HG02884 (cell line): ENCODE data around the gene OTOP2.

Experiments used
- ATAC-seq: cut with Tn5 transposase; IDR thresholded peaks from one replicate; pipeline ENCODE4 v1.9.1; 2021; ENCODE audit warnings: mild to moderate bottlenecking, moderate library complexity; ENCODE audit not compliant: unreplicated experiment

The OTOP2 gene

DNA sequence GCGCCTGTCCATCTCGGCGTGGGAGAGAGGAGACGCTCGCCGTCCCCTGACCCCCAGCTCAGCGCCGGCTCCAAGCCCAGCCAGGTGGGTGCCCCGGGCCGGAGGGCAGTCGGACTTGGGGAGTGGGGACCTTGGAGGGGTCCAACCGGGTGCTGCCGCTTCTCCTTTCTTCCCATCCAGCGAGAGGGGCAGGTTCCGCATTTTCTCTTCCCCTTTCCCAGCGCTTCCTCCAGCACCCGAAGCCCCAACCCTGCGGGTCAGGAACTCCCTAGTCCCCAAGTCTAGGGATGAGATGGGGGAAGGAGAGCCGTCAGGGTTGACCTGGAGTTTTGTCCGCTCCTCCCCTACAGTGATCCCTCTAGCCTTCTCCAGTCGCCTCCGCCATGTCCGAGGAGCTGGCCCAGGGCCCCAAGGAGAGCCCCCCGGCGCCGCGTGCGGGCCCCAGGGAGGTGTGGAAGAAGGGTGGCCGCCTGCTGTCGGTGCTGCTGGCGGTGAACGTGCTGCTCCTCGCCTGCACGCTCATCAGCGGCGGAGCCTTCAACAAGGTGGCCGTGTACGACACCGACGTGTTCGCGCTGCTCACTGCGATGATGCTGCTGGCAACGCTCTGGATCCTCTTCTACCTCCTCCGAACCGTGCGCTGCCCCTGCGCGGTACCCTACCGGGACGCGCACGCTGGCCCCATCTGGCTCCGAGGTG is at the start of gene OTOP2:
Gene OTOP2 (plus strand): TSS at position 24 of the 699 bp plus-strand sequence. CDS start 360 bp downstream, at position 384.
- ATAC-seq, result no peak

DNA sequence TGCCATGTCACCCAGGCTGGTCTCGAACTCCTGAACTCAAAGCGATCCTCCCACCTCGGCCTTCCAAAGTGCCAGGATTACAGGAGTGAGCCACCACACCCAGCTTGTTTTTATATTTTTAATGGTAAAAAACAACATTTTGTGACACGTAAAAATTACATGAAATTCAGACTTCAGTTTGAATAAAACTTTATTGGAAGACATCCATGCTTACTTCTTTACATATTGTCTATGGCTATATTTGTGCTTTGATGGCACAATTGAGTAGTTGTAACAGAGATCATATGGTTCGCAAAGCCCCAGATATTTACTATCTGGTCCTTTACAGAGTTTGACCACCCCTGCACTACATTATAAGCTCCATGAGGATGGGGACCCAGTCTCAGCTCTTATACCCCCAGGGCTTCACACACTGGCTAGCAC is 49.4 kb upstream of the OTOP2 start:
- ATAC-seq, result no peak

GRCh38 chr17:74875155-74875976 is 48.7 kb upstream of the OTOP2 start:
- ATAC-seq, result no peak

DNA sequence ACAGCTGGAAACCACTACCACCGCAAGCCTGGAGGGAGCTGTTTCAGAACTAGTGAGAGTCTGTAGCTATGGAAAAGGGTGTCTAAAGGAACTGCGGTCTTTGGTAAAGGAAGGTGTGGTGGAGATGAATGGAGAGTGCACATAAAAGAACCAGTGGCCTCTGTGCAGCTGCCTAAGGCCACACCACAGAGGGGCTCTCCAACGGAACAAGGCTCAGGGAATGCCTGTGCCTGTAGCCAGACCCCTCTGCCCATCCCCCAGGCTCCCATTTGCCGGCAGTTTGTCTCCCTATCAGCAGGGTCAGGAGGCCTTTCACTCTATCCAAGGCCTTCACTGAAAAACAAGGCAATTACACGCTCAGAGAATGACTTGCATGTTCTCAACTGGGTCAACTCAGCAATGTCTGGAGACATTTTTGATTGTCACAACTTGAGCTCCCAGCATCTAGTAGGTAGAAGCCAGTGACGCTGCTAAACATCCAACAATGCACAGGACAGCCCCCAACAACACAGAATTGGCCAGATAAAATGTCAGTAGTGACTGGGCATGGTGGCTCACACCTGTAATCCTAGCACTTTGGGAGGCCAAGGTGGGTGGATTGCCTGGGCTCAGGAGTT is 48.0 kb upstream of the OTOP2 start:
- ATAC-seq, result no peak

- ATAC-seq, result no peak
Observed at GRCh38 chr17:74877592-74878548, 46.2 kb upstream of the OTOP2 start.

GRCh38 chr17:74878658-74879057 is 45.4 kb upstream of the OTOP2 start:
- ATAC-seq, result no peak

- no peak for ATAC-seq
Observed at GRCh38 chr17:74879308-74879707, 44.8 kb upstream of the OTOP2 start.

DNA sequence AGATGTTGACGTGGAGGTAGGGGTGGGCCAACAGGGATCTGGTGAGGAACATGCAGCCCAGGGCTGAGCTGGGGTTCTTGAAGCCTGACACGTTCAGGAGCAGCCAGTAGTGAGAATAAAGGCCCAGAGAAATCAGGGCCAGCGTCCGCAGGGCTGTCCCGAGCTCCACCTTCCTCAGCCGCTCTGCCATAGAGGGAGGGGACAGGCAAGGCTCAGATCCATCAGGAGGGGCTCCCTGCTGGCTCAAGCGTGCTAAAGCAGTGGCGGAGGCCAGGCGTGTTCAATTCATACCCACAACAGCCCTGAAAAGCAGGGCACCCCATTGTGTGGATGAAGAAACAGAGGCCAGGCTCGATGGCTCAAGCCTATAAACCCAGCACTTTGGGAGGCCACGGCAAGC is 43.0 kb upstream of the OTOP2 start:
- ATAC-seq, result no peak

DNA sequence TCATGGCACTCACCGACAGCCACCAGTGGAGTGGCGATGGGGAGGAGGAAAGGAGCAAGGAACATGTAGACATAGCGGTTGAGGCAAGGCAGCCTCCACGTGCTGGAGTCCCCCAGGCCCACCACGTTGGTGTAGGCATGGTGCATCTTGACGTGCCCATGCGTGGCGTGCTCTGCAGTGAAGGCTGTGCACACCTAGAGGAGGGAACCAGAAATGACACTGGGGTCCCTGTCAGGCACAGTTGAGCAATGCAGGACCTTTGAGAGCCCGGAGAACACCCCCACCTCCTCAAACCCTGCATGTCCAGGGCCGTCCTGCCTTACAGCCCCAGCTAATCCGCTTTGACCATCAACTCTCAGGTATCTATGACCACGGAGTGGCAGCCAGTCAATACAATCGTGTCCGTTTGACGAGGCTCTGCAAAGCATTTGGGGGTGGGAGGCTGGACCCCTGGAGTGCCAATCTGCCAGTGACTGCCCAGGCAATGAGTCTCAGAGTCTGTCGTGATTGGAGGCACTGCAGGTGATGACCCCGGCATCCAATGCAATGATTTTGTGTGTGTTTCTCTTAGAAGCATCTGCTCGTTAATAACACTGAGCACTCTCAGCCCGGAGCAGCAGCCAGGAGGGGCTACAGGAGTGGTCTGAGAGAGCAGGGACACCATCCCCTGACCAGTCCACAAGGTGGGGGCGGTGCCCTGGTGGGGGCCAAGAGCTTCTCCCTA is 41.4 kb upstream of the OTOP2 start:
- ATAC-seq, result no peak

DNA sequence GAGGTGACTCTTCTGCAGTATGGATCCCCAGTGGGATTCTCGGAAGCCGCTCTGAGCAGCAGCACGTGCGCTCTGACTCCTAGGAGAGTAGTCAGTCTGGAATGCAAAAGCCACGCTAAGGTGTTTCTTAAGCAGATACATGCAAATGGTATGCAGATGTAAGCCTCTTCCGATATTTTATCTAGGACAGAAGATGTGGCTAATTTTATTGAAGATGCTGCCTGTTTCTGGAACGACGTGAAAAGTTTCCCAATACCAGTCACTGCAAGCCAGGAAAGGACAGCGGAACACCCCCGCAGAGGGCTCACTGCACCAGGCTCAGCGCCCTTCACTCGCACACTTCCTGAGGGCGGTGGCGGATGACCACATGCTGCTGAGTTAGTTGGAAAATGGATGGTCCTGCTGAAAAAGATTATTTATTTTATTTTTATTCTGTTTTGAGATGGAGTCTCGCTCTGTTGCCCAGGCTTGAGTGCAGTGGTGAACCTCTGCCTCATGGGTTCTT is 40.8 kb upstream of the OTOP2 start:
- no peak for ATAC-seq

GRCh38 chr17:74888469-74888868 is 35.6 kb upstream of the OTOP2 start:
- no peak for ATAC-seq

DNA sequence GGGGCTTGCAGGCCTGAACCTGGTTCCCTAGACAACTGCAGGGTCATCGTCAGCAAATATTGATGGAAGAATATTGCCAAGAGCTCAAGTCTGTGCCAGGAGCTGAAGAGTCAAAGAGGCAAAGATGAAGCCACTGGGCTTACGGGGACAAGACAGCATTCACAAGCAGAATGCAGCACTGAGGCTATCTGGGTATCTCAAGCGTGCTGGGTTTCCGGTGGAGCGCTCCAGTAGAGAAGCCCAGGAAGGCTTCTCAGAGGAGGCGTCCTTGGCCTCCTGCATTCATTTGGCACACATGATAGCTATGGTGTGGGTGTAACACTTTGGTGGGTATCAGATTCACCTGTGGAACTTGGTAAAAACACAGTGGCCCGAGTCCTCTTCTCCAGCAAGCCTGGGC is 33.5 kb upstream of the OTOP2 start:
- ATAC-seq, result no peak

- ATAC-seq, result no peak
Observed at GRCh38 chr17:74892013-74892841, 31.8 kb upstream of the OTOP2 start.

- ATAC-seq, result no peak
Observed at GRCh38 chr17:74892974-74893911, 30.8 kb upstream of the OTOP2 start, which contains the start of gene FADS6. Gene FADS6, minus strand, starts transcription at chr17:74893633. Its CDS starts 38 bp downstream, at chr17:74893595.

GRCh38 chr17:74893936-74894671 is 30.0 kb upstream of the OTOP2 start:
- ATAC-seq, result no peak

GRCh38 chr17:74898376-74898946 is 25.6 kb upstream of the OTOP2 start:
- no peak for ATAC-seq

DNA sequence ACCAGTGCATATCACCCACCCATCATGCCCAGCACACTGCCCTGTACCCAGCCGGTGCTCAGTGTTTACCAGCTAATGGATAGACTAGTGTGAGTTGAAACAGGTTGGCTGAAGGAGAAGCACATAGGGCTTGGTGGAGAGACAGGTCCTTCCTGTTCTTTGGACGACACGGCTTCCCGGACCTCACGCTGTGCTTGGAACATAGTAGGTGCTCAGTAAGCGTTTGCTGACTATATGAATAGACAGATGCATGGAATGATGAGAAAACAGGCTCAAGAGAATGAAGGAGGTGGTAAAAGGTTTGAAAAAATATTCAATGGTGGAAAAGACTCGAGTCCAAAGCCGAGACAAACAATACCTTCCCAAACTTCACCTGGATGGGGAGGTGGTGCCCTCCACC is 23.9 kb upstream of the OTOP2 start:
- no peak for ATAC-seq
